ENCODE data around the gene CAMTA1. TPM values are rescaled to one million over a fixed set of nuclear protein-coding genes. Genes with fewer than 3 reads are reported as not detected.

CAMTA1 gene
- total RNA-seq, 1 experiment from 2014 or later, result 82.2 TPM

DNA sequence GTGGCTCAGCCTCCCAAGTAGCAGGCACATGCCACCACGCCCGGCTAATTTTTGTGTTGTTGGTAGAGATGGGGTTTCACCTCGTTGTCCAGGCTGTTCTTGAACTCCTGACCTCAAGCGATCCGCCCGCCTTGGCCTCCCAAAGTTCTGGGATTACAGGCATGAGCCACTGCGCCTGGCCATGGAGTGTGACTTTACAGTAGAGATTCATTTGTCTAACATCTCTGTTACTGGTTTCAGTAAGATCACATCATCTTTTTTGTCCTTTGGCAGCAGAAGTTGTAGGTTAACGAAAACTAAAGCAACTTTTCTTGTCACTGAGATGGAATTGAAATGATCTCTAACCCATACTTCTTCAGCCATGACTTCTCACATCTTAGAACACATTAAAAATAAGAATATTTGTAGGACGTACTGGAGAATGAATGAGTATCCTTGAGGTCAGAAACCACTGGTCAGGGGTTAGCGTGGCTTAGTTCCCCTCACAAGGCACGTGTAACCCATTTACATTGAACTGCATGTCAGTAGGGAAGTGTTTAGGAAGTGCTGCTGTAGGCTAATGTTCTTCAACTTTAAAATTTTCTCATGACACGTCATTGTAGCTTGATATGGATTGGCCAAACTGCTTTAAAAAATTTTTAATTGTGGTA, 75.9 kb downstream of the CAMTA1 start:
- POLR2A ChIA-PET, result no interaction called here
- Histone ChIP-seq H3K27me3 (ENCODE audit: control insufficient read depth, insufficient read depth, low read length) (no peaks in the 10 kb centered on the region), H3K4me1 (ENCODE audit: control insufficient read depth, insufficient read depth, low read length) (no peaks in the 10 kb centered on the region), H3K9me3 (ENCODE audit: control insufficient read depth, insufficient read depth, low read depth, low read length) (no peaks in the 10 kb centered on the region), H3K27ac (ENCODE audit: low read length) (no peak overlapping the region), H3K4me3 (ENCODE audit: low read depth in 2 of 2, low read length in 2 of 2) (no peak overlapping the region), H3K36me3 (ENCODE audit: control insufficient read depth, insufficient read depth, low read length) (no peaks in the 10 kb centered on the region)
- no TSS peak for BruUV-seq (replicated peaks)
- intact Hi-C loops (cut with micrococcal nuclease; ENCODE audit: unreplicated experiment), result loop anchor here (10.0 kb wide), 1 partner anchor 56 kb away; no protein-coding TSS in a partner anchor
- in situ Hi-C loops (cut with HindIII; ENCODE audit: low pct_unique_long_range_greater_than_20kb, low sequenced_read_pairs), result no loop called here
- CTCF ChIA-PET, result no interaction called here
- TF ChIP-seq, protein P1, sequence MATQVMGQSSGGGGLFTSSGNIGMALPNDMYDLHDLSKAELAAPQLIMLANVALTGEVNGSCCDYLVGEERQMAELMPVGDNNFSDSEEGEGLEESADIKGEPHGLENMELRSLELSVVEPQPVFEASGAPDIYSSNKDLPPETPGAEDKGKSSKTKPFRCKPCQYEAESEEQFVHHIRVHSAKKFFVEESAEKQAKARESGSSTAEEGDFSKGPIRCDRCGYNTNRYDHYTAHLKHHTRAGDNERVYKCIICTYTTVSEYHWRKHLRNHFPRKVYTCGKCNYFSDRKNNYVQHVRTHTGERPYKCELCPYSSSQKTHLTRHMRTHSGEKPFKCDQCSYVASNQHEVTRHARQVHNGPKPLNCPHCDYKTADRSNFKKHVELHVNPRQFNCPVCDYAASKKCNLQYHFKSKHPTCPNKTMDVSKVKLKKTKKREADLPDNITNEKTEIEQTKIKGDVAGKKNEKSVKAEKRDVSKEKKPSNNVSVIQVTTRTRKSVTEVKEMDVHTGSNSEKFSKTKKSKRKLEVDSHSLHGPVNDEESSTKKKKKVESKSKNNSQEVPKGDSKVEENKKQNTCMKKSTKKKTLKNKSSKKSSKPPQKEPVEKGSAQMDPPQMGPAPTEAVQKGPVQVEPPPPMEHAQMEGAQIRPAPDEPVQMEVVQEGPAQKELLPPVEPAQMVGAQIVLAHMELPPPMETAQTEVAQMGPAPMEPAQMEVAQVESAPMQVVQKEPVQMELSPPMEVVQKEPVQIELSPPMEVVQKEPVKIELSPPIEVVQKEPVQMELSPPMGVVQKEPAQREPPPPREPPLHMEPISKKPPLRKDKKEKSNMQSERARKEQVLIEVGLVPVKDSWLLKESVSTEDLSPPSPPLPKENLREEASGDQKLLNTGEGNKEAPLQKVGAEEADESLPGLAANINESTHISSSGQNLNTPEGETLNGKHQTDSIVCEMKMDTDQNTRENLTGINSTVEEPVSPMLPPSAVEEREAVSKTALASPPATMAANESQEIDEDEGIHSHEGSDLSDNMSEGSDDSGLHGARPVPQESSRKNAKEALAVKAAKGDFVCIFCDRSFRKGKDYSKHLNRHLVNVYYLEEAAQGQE (IDR thresholded peaks at IDR 0.05; ENCODE audit: insufficient read depth in 1 of 2, low read depth in 2 of 2, low read length in 1 of 2), result no peak
- TF ChIP-seq SIN3A (IDR thresholded peaks at IDR 0.05; ENCODE audit: borderline replicate concordance, insufficient read depth, low read depth, low read length) (no peak), POLR2AphosphoS5 (IDR thresholded peaks at IDR 0.05; ENCODE audit: low read depth, low read length) (no peak), TCF7L2 (IDR thresholded peaks at IDR 0.05; ENCODE audit: low read depth, low read length) (no peak)
- TF ChIP-seq, protein P2, sequence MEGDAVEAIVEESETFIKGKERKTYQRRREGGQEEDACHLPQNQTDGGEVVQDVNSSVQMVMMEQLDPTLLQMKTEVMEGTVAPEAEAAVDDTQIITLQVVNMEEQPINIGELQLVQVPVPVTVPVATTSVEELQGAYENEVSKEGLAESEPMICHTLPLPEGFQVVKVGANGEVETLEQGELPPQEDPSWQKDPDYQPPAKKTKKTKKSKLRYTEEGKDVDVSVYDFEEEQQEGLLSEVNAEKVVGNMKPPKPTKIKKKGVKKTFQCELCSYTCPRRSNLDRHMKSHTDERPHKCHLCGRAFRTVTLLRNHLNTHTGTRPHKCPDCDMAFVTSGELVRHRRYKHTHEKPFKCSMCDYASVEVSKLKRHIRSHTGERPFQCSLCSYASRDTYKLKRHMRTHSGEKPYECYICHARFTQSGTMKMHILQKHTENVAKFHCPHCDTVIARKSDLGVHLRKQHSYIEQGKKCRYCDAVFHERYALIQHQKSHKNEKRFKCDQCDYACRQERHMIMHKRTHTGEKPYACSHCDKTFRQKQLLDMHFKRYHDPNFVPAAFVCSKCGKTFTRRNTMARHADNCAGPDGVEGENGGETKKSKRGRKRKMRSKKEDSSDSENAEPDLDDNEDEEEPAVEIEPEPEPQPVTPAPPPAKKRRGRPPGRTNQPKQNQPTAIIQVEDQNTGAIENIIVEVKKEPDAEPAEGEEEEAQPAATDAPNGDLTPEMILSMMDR (IDR thresholded peaks at IDR 0.05), result no peak
- DNase-seq (ENCODE audit: low read depth, low spot score) (no peak), ATAC-seq (no peak)

DNA sequence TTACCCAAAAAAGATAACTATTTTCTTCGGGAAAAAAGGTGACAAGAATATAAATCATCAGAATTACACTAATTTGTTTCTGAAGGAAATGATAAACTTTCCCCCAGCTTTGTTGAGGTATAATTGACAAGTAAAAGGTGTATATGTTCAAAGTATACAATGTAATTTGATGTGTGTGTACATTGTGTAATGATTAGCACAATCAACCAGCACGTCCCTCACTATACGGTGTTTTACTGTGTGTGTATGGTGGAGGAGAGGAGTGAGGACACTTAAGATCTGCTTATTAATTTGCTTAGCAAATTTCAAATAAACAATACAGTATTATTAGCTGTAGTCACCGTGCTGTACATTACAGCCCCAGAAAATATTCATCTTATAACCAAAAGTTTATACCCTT, 77.7 kb downstream of the CAMTA1 start:
- TF ChIP-seq, protein P1 (IDR thresholded peaks at IDR 0.05; ENCODE audit: insufficient read depth in 1 of 2, low read depth in 2 of 2, low read length in 1 of 2), result no peak
- TF ChIP-seq, protein P2 (IDR thresholded peaks at IDR 0.05), result no peak
- TF ChIP-seq POLR2AphosphoS5 (IDR thresholded peaks at IDR 0.05; ENCODE audit: low read depth, low read length), result no peak
- TF ChIP-seq SIN3A (IDR thresholded peaks at IDR 0.05; ENCODE audit: borderline replicate concordance, insufficient read depth, low read depth, low read length), result no peak
- no peak for TF ChIP-seq TCF7L2 (IDR thresholded peaks at IDR 0.05; ENCODE audit: low read depth, low read length)
- H3K4me1 ChIP-seq (ENCODE audit: control insufficient read depth, insufficient read depth, low read length), result no peaks in the 10 kb centered on the region
- DNase-seq (ENCODE audit: low read depth, low spot score) (no peak), ATAC-seq (no peak)
- no peak overlapping the region for H3K27ac ChIP-seq (ENCODE audit: low read length)
- H3K9me3 ChIP-seq (ENCODE audit: control insufficient read depth, insufficient read depth, low read depth, low read length), result no peaks in the 10 kb centered on the region
- in situ Hi-C loops (cut with HindIII; ENCODE audit: low pct_unique_long_range_greater_than_20kb, low sequenced_read_pairs) (no loop called here), intact Hi-C loops (cut with micrococcal nuclease; ENCODE audit: unreplicated experiment) (loop anchor here (10.0 kb wide), 1 partner anchor 58 kb away; no protein-coding TSS in a partner anchor)
- H3K27me3 ChIP-seq (ENCODE audit: control insufficient read depth, insufficient read depth, low read length), result no peaks in the 10 kb centered on the region
- BruUV-seq (replicated peaks), result no TSS peak
- no peaks in the 10 kb centered on the region for H3K36me3 ChIP-seq (ENCODE audit: control insufficient read depth, insufficient read depth, low read length)
- POLR2A ChIA-PET, result no interaction called here
- H3K4me3 ChIP-seq (ENCODE audit: low read depth in 2 of 2, low read length in 2 of 2), result no peak overlapping the region
- CTCF ChIA-PET, result no interaction called here
